Endometrium (tissue), 2 donors: ENCODE measurements around the gene WNT6.

Experiments
- FAIRE-seq: peaks from 2 replicates; lab custom pipeline; 2012; peaks lifted over from hg19 to GRCh38; lab: Jason Lieb, UNC
- donor health status: control.
- donor health status: control.

WNT6 gene

GRCh38 chr2:218858138-218858445, 1.5 kb upstream of the WNT6 start:
- FAIRE-seq = no peak

- FAIRE-seq = no peak
Observed at GRCh38 chr2:218858671-218859555, 692 bp upstream of the WNT6 start.

GRCh38 chr2:218859988-218860831, 605 bp downstream of the WNT6 start:
- no peak for FAIRE-seq

- peak; percentile 77 for FAIRE-seq
Observed at GRCh38 chr2:218860950-218861381, 1.4 kb downstream of the WNT6 start.

- no peak for FAIRE-seq
Observed at GRCh38 chr2:218861645-218862318, 2.2 kb downstream of the WNT6 start.

- FAIRE-seq = no peak
Observed at GRCh38 chr2:218863021-218863520, 3.5 kb downstream of the WNT6 start.

GRCh38 chr2:218865396-218865795, 5.8 kb downstream of the WNT6 start:
- FAIRE-seq = no peak

- FAIRE-seq = no peak
Observed at GRCh38 chr2:218865999-218866398, 6.4 kb downstream of the WNT6 start.

GRCh38 chr2:218867900-218868299, 8.3 kb downstream of the WNT6 start:
- no peak for FAIRE-seq

- FAIRE-seq = no peak
Observed at GRCh38 chr2:218869064-218869463, 9.5 kb downstream of the WNT6 start.

GRCh38 chr2:218870984-218871344, 11.4 kb downstream of the WNT6 start:
- FAIRE-seq = no peak

- FAIRE-seq = no peak
Observed at GRCh38 chr2:218871345-218872302, 12.0 kb downstream of the WNT6 start.

- no peak for FAIRE-seq
Observed at GRCh38 chr2:218872645-218873358, 13.2 kb downstream of the WNT6 start.

- no peak for FAIRE-seq
Observed at GRCh38 chr2:218873359-218874194, 14.0 kb downstream of the WNT6 start.

- no peak for FAIRE-seq
Observed at GRCh38 chr2:218875692-218876246, 16.2 kb downstream of the WNT6 start.

- peak; percentile 29 for FAIRE-seq
Observed at GRCh38 chr2:218876562-218877219, 17.1 kb downstream of the WNT6 start.

- FAIRE-seq = no peak
Observed at GRCh38 chr2:218877331-218877730, 17.7 kb downstream of the WNT6 start.

GRCh38 chr2:218877891-218878290, 18.3 kb downstream of the WNT6 start:
- no peak for FAIRE-seq

- FAIRE-seq = no peak
Observed at GRCh38 chr2:218878486-218878885, 18.9 kb downstream of the WNT6 start.
